Esophagus (tissue), 2 donors: ENCODE results near the gene CES1. TPM values are rescaled to one million over a fixed set of nuclear protein-coding genes. Genes with fewer than 3 reads are reported as not detected.
A peak's percentile ranks its signal among the peaks of the same experiment; 100 is the strongest.

Source experiments
- H3K27ac ChIP-seq, 2 donors: one replicate each; pipeline ENCODE4 v1.5.1; 2013; ENCODE audit warnings: low read depth in 2 of 2, mild to moderate bottlenecking in 2 of 2, inconsistent platforms in 1 of 2, low read length in 1 of 2, moderate library complexity in 1 of 2
- H3K27me3 ChIP-seq, 2 donors: one replicate each; pipeline ENCODE4 v1.6.1; 2013; ENCODE audit warnings: low read length in 2 of 2, control low read depth in 1 of 2, mild to moderate bottlenecking in 1 of 2; ENCODE audit not compliant: insufficient read depth in 2 of 2, control insufficient read depth in 1 of 2
- H3K36me3 ChIP-seq, 2 donors: one replicate each; pipeline ENCODE4 v1.6.1; 2013; ENCODE audit warnings: low read length in 1 of 2; ENCODE audit not compliant: control insufficient read depth in 2 of 2, insufficient read depth in 2 of 2
- H3K4me1 ChIP-seq, 2 donors: one replicate each; pipeline ENCODE4 v1.6.1; 2013; ENCODE audit warnings: low read length in 1 of 2; ENCODE audit not compliant: control insufficient read depth in 2 of 2, insufficient read depth in 2 of 2
- H3K4me3 ChIP-seq, 2 donors: one replicate each; pipeline ENCODE4 v1.5.1; 2013; ENCODE audit warnings: low read length in 2 of 2, mild to moderate bottlenecking in 2 of 2, low read depth in 1 of 2, moderate library complexity in 1 of 2
- H3K9me3 ChIP-seq, 2 donors: one replicate each; pipeline ENCODE4 v1.6.1; 2013; ENCODE audit warnings: mild to moderate bottlenecking in 2 of 2, low read depth in 1 of 2, low read length in 1 of 2, moderate library complexity in 1 of 2; ENCODE audit not compliant: control insufficient read depth in 2 of 2, insufficient read depth in 1 of 2
- WGBS, 2 donors: extraction: QIAGEN DNeasy Blood & Tissue Kit; methylation state at CpG; one replicate each; pipeline ENCODE4 v1.1.7; 2013; 5-methylcytosine and 5-hydroxymethylcytosine counted together
- polyA plus RNA-seq, 2 donors: library from polyadenylated mRNA; stranded (reverse); fragments of 200-250 nt; gene quantifications; one replicate each; pipeline ENCODE4 v1.2.3, GENCODE V29; 2013
- donor health status: healthy with polysubstance abuse.
- donor health status: Bipolar disorder and iron deficiency.

The CES1 gene
- 10 to 100 TPM; 11.7 to 48.1 TPM for polyA plus RNA-seq

DNA sequence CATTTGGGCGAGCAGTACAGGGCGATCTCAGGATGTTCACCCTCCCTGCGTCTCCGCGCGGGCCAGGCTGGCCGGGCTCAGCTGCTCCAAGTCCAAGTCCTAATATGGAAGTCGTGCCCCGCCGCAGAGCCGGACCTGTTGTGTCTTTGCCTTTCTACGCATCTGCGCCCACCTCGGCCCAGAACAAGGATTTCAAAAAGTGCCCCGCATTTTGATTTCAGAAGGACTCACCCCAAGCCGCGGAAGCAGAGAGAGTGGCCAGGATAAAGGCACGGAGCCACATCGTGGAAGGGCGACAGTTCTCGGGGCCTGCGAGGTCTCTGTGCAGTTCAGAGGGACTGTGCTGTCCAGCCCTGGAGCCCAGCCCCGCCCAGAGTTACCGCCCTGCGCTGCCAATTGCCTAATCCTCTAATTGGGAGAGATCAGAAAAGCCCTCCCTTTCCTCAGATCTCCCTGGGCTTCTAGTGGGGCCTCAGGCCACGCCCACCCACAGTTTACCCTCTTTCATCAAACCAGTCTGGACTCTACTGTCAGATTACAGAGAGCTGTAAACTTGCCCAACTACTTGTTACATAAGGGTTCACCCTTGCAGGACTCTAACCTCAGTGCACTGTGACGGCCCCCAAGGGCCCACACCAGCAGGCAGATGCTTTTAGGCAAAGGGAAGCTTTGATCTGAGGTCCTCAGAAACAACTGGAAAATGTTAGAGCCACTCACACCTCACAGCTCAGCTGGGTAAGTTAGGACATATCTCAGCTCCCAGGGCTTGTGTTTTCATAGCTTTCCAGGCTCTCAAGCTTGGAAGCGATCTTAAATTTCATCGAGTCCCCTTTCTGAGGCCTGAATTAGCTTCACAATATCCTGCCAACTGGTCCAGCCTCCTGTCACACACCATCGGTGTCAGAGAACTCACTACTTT, at the start of gene CES1:
Gene CES1 (minus strand): TSS at position 324 of the 919 bp plus-strand sequence. CDS start 41 bp downstream, at position 283.
- H3K27me3 ChIP-seq, result no peaks in the 10 kb centered on the region
- H3K36me3 ChIP-seq, result no peaks in the 10 kb centered on the region
- H3K9me3 ChIP-seq, result no peaks in the 10 kb centered on the region
- peaks cover 0 to 2% of the 10 kb centered on the region in 2 donors for H3K4me1 ChIP-seq
- WGBS, 2 donors, result 62 to 66% methylated on average over 30 of the region's 30 CpGs
- peak within 1 kb of the TSS; percentile 35 to 47 for H3K27ac ChIP-seq
- peak within 1 kb of the TSS in 1 of 2 donors; percentile 12 for H3K4me3 ChIP-seq

DNA sequence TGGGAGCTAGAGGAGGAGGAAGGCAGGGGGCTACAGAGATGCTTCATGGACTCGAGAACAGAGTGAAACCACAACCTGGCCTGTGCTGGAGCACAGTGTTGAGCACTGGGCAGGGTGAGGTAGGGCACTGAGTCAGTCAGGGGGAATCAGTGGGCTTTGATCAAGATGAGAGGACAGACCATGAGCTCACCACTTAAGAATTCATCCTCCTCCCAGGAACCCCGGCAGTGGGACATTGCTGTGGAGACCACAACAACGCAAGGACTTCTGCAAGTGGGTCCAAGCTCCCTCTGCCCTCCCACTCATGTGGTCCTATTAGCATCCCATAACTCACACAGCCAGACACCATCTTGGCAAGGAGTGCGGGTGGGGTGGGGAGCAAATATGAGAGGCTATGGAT, 44.0 kb upstream of the CES1 start:
- H3K36me3 ChIP-seq, result no peaks in the 10 kb centered on the region
- no peaks in the 10 kb centered on the region for H3K27me3 ChIP-seq
- peaks cover 0 to 5% of the 10 kb centered on the region in 2 donors for H3K9me3 ChIP-seq
- H3K4me3 ChIP-seq, result no peak overlapping the region
- H3K4me1 ChIP-seq, result no peaks in the 10 kb centered on the region
- H3K27ac ChIP-seq, result no peak overlapping the region
- WGBS, 2 donors, result 62 to 67% methylated on average over 4 of the region's 4 CpGs

DNA sequence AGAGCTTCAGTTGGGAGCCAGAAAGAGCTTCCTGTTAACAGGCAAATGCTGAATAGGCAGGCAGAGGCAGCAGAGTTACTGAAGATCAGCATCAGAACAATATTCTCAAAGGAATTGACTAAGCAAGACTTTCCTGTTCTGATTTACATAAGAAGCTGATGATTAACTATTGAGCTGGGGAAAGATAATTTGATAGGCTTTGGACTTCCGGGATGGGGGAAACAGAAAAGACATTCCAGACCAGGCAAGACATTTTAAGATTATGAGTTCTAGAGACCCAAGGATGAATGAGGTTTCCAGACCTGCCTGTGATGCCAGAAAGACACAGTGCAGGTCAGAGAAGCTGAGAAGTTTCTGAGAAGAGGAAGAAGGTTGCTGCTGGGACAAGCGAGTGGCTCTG, 42.4 kb upstream of the CES1 start, which contains the start of gene CES5A:
Gene CES5A (minus strand): TSS at position 101 of the 400 bp plus-strand sequence. CDS start 152 bp downstream, outside the sequence.
- Histone ChIP-seq H3K27ac (no peak within 1 kb of the TSS), H3K27me3 (no peaks in the 10 kb centered on the region), H3K4me3 (no peak within 1 kb of the TSS), H3K4me1 (no peaks in the 10 kb centered on the region), H3K36me3 (no peaks in the 10 kb centered on the region), H3K9me3 (peaks cover 0 to 5% of the 10 kb centered on the region in 2 donors)
- WGBS, 2 donors, result 67 to 73% methylated on average over 2 of the region's 2 CpGs

DNA sequence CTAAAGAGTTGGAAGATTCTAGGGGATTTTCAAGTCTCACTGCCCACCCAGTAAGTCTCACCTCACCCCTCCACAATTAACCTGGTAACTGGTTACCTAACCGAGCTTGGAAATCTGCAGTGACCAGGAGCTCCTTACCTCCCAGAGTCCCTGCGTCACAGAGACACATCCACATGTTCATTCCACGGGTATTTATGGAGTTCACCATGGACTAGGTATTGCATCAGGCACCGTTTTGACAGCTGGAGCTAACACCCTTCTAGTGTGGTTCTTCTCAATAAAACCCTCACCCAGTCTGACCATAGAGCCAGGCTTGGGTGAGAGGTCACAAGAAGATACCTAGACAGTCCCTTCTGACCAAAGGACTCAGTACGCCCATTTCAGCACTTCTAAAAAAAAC, 40.2 kb upstream of the CES1 start:
- H3K4me1 ChIP-seq, result no peaks in the 10 kb centered on the region
- no peaks in the 10 kb centered on the region for H3K9me3 ChIP-seq
- no peak overlapping the region for H3K4me3 ChIP-seq
- no peaks in the 10 kb centered on the region for H3K36me3 ChIP-seq
- 83 to 87% methylated on average over 5 of the region's 5 CpGs for WGBS, 2 donors
- no peaks in the 10 kb centered on the region for H3K27me3 ChIP-seq
- H3K27ac ChIP-seq, result no peak overlapping the region

DNA sequence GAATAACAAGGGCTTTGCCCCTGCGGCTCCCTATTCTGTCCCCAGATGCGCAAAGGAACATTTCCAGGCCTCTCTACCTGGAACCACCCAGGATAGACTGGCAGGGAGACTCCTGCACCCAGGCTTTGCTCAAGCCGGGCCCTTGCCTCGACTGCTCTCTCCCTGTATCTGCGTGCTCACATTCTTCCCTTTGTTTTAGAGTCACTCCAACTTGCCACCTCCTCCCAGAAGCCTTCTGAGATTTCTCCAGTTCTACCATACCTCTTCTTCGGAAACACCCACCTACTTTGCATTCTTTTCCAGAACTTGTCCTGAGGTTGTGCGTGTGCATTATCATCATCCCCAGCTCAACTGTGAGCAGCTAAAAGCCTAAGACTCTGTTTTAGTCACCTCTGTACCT, 39.2 kb upstream of the CES1 start:
- Histone ChIP-seq H3K36me3 (no peaks in the 10 kb centered on the region), H3K9me3 (no peaks in the 10 kb centered on the region), H3K27me3 (no peaks in the 10 kb centered on the region), H3K4me1 (no peaks in the 10 kb centered on the region), H3K27ac (no peak overlapping the region), H3K4me3 (no peak overlapping the region)
- 78 to 92% methylated on average over 7 of the region's 7 CpGs for WGBS, 2 donors

DNA sequence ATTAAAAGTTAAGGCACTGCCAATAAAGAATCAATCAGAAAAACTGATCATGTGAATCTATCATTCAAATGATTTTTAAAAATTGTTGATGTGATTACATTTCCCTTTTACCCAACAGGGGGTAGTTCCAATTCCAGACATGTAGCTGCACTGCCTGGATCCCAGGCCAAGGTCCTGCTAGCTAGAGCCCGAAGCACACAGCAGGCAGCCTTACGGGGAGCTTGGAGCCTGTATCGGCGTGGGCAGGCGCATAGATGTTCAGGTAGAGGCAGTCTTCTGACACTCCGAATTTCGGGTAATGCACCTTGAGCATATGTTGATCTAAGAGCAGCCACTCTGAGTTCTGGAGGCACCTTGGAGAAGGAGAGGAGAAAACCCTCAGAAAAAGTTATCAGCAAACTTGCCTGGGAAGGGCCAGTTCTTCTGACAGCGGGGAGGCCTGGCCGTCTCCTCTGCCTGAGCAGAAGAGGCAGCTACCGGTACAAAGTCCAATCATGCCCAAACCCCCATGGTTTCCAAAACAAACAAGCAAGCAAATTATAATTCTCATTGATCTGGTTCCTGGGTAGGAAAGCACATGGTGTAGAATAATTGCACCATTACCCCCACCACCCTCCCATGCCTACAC, 38.6 kb upstream of the CES1 start:
- Histone ChIP-seq H3K9me3 (no peaks in the 10 kb centered on the region), H3K36me3 (no peaks in the 10 kb centered on the region), H3K27ac (no peak overlapping the region), H3K4me1 (no peaks in the 10 kb centered on the region), H3K27me3 (no peaks in the 10 kb centered on the region), H3K4me3 (no peak overlapping the region)
- 72 to 81% methylated on average over 10 of the region's 10 CpGs for WGBS, 2 donors

DNA sequence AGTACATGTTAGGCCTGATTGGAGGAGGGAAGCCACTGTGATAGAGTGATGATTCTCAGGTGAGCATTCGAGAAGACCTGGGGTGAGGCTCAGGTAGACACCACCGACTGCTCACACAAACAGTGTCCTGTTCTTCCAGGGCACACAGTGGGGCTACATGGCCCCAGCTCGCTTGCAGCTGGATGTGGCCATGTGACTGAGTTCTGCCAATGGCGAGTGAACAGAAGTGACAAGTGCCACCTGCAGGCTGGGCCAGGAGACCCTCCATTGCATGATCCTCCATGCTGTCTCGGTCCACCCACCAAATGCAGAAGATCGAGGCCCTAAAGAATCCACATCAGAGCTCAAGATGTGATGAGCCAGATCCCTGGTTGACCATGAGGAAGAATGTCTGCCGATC, 36.1 kb upstream of the CES1 start:
- no peaks in the 10 kb centered on the region for H3K27me3 ChIP-seq
- no peak overlapping the region for H3K4me3 ChIP-seq
- no peaks in the 10 kb centered on the region for H3K36me3 ChIP-seq
- no peaks in the 10 kb centered on the region for H3K4me1 ChIP-seq
- no peaks in the 10 kb centered on the region for H3K9me3 ChIP-seq
- WGBS, 2 donors, result 87 to 89% methylated on average over 7 of the region's 7 CpGs
- H3K27ac ChIP-seq, result no peak overlapping the region

DNA sequence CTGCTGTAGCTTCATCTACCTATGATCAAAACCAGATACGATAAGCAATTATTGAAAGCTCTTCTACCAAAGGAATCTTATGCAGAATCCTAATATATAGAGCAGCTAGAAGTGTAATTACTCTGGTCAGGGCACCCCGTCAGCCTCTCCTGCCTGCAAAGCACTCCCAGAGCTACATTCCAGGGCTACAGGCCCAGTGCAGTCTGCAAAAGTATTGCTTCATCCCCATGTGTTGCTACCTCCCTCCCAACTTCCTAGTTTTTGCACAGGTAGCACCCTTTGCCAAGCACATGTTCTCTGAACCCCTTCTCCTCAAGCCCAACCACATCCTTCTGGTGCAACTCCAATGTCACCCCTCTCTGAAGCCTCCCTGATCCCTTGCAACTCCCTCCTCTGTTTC, 35.2 kb upstream of the CES1 start:
- H3K27me3 ChIP-seq, result no peaks in the 10 kb centered on the region
- H3K36me3 ChIP-seq, result no peaks in the 10 kb centered on the region
- no peaks in the 10 kb centered on the region for H3K9me3 ChIP-seq
- no peak overlapping the region for H3K27ac ChIP-seq
- H3K4me3 ChIP-seq, result no peak overlapping the region
- H3K4me1 ChIP-seq, result no peaks in the 10 kb centered on the region
- 84 to 90% methylated on average over 2 of the region's 2 CpGs for WGBS, 2 donors

DNA sequence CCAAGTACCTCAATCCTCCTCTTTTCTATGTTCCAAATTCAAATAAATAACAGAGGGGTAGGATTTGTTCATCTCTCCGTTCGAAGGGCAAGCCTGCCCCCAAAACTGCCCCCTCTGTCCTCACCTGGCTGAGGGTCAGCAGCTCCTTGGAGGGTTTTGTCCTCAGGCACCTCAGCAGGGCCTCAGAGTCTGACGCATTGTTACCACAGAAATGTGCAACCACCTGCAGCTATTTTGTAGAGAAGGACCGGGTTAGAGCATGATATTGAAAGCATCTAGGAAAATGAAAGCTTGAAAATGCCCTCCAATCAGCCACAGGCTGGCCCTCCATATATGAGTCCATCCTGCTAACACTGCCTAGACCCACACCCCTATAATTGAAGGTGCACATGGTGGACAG, 28.4 kb upstream of the CES1 start:
- Histone ChIP-seq H3K9me3 (no peaks in the 10 kb centered on the region), H3K36me3 (no peaks in the 10 kb centered on the region), H3K27me3 (peaks cover 0 to 2% of the 10 kb centered on the region in 2 donors), H3K27ac (no peak overlapping the region), H3K4me3 (no peak overlapping the region), H3K4me1 (no peaks in the 10 kb centered on the region)
- WGBS, 2 donors, result 78 to 84% methylated on average over 4 of the region's 4 CpGs
